Measurements from ENCODE around the gene UMODL1. TPM values are rescaled to one million over a fixed set of nuclear protein-coding genes. Genes with fewer than 3 reads are reported as not detected.

UMODL1 gene
- total RNA-seq, 1 donor from 2014 or later: 0.10 TPM

GRCh38 chr21:42153046-42153686 is 82.0 kb downstream of the UMODL1 start:
- no peak for DNase-seq

GRCh38 chr21:42153746-42154145 is 82.6 kb downstream of the UMODL1 start:
- DNase-seq: no peak

GRCh38 chr21:42154237-42155044 is 83.3 kb downstream of the UMODL1 start:
- DNase-seq: peak; percentile 85

GRCh38 chr21:42155045-42155855 is 84.1 kb downstream of the UMODL1 start:
- DNase-seq: no peak

GRCh38 chr21:42156690-42157605 is 85.8 kb downstream of the UMODL1 start:
- peak; percentile 94 for DNase-seq

GRCh38 chr21:42157606-42158310 is 86.6 kb downstream of the UMODL1 start:
- peak; percentile 63 for DNase-seq

GRCh38 chr21:42158846-42159245 is 87.7 kb downstream of the UMODL1 start:
- DNase-seq: no peak

GRCh38 chr21:42159560-42160110 is 88.5 kb downstream of the UMODL1 start:
- no peak for DNase-seq

GRCh38 chr21:42160111-42160721 is 89.1 kb downstream of the UMODL1 start:
- DNase-seq: no peak

GRCh38 chr21:42160765-42161164 is 89.6 kb downstream of the UMODL1 start:
- DNase-seq: no peak

GRCh38 chr21:42161401-42161955 is 90.4 kb downstream of the UMODL1 start:
- DNase-seq: no peak

GRCh38 chr21:42161956-42162681 is 91.0 kb downstream of the UMODL1 start:
- no peak for DNase-seq

GRCh38 chr21:42162831-42163510 is 91.9 kb downstream of the UMODL1 start:
- no peak for DNase-seq

GRCh38 chr21:42163511-42163863 is 92.4 kb downstream of the UMODL1 start:
- DNase-seq: no peak

- peak; percentile 51 for DNase-seq
These were observed 93.1 kb downstream of the UMODL1 start for GRCh38 chr21:42164064-42164789.

- DNase-seq: no peak
These were observed 93.7 kb downstream of the UMODL1 start for GRCh38 chr21:42164818-42165217.

- DNase-seq: no peak
These were observed 94.8 kb downstream of the UMODL1 start for GRCh38 chr21:42165901-42166300.

- DNase-seq: no peak
These were observed 98.6 kb downstream of the UMODL1 start for GRCh38 chr21:42169758-42170157.

Data from tongue (tissue), 2 donors.